Measurements from ENCODE around the gene RNLS.

Gene RNLS

GRCh38 chr10:88582806-88583583 is at the start of gene RNLS:
RNLS (minus strand) TSS chr10:88583318.
- peak; percentile 33 to 52 (median 51) for DNase-seq (ENCODE audit: low read depth in 3 of 3)

DNA sequence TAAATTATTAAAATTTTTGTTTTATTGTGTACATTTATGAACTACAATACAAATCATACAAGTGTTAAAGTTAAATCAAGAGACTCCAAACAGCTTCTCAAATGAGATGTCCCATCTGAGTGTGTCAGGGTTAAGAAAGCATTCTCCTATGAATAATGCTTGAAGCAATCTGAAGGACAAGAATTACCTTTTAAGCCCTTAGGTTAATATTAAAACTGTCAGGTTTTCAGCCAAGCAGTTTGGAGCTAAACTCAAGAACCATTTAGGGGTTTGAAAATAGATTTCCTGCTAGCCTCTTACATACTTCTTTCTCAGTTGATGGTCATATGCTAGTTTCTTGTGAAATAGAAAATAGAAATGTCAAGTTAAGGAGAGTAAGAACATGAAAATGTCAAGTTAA is 41.7 kb upstream of the RNLS start:
- DNase-seq (ENCODE audit: low read depth in 3 of 3) = no peak

DNA sequence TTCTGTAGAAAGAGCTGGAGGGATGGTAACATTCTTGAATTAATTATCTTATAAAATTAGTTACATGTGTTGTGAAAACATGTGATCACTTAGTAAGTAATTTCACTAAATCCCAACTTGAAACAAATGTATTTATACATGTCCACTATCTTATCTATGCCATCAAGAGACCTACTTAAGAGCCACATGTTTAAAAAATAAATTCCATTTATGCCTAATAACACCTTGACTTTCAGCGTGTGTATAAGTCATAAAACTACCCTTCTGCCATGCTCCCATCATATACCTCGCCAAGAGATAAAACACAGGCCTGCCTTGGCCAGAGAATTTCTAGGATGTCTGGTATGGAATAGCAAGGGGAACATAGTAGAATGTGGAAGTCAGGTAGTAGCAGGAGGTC is 40.7 kb upstream of the RNLS start:
- DNase-seq (ENCODE audit: low read depth in 3 of 3) = no peak

GRCh38 chr10:88620441-88620840 is 37.3 kb upstream of the RNLS start:
- DNase-seq (ENCODE audit: low read depth in 3 of 3) = no peak

GRCh38 chr10:88618496-88618895 is 35.4 kb upstream of the RNLS start:
- DNase-seq (ENCODE audit: low read depth in 3 of 3) = no peak

DNA sequence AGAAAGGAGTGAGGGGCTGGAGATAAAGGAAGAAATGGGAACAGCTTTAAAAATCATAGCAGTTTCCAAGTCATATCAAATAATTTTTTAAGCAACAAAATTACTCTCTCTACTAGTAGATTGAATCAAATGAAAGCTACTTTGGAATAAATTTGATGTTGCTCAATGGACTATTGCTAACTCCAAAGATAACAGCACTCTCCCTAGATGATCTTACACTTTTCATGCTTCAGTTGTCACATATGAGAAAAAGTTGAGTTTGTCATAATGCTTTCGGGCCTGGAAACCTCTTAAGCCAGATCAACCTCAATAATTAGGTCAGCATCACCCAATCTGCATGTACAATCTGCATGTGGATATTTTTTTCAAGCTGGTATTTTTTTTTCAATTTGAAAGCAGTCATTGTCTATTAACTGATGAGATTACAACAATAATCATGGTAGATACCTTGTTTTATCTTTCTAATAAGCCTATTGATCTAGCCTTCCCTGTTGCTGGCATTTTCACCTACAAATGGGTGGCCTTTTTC is 34.7 kb upstream of the RNLS start:
- no peak for DNase-seq (ENCODE audit: low read depth in 3 of 3)

- DNase-seq (ENCODE audit: low read depth in 3 of 3) = no peak
These were observed 33.3 kb upstream of the RNLS start for GRCh38 chr10:88616250-88616977.

GRCh38 chr10:88608780-88609179 is 25.7 kb upstream of the RNLS start:
- DNase-seq (ENCODE audit: low read depth in 3 of 3) = no peak

DNA sequence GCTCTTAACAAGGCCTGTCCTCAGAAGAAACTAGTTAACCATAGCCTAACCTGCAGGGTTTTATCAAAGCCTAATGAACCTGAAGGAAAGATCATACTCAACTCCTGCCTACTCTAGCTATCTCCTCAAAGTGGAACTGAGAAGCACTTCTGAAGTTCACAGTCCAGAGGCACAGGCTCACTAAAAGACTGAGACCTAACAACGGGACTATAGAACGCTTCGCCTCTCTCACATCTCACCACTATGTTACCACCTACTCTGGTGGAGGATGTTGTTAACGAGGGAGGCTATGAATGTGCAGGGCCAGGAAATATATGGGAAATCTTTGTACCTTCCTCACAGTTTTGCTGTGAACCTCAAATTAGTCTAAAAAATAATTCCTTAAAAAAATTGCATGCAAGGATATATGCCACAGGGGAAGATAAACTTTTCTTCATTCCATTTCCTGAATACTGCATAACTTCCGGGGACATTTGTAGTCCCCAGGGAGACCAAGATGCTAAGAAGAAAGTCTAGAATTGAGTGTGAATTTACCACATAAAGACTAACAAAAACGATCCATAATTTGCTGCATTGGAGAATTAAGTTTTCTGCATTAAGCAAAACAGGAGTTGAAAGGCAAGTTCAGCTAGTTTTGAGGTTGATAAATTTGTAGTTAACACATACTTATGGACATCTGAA is 25.1 kb upstream of the RNLS start:
- DNase-seq (ENCODE audit: low read depth in 3 of 3) = no peak

DNA sequence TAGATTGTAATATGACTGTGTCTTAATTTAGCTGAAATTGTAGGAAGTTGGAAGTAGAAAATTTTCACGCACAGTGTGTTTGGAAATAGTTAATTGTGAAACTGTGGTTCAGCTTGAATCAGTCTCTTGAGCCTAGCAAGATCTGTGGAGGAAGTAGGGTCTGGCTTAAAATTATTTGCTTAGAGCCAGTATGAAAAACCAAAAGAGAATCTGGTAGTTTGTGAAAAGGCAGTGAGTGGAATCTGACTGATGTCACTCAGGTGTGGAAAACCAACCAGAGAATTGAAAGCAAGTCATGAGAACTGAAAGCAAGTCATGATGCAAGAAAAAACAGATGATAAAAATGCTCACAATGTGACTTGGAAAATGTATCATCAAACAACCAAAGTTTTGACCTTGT is 14.9 kb upstream of the RNLS start:
- DNase-seq (ENCODE audit: low read depth in 3 of 3) = no peak

GRCh38 chr10:88594482-88594881 is 11.4 kb upstream of the RNLS start:
- DNase-seq (ENCODE audit: low read depth in 3 of 3) = no peak

GRCh38 chr10:88592906-88593305 is 9.8 kb upstream of the RNLS start:
- no peak for DNase-seq (ENCODE audit: low read depth in 3 of 3)

GRCh38 chr10:88592381-88592780 is 9.3 kb upstream of the RNLS start:
- no peak for DNase-seq (ENCODE audit: low read depth in 3 of 3)

- DNase-seq (ENCODE audit: low read depth in 3 of 3) = no peak
These were observed 3.3 kb upstream of the RNLS start, which contains the start of gene LIPJ for GRCh38 chr10:88586462-88586861. LIPJ (plus strand) TSS chr10:88586762; CDS start chr10:88590688, 3,926 bp downstream.

GRCh38 chr10:88583584-88583957 is 453 bp upstream of the RNLS start:
- DNase-seq (ENCODE audit: low read depth in 3 of 3) = no peak

DNA sequence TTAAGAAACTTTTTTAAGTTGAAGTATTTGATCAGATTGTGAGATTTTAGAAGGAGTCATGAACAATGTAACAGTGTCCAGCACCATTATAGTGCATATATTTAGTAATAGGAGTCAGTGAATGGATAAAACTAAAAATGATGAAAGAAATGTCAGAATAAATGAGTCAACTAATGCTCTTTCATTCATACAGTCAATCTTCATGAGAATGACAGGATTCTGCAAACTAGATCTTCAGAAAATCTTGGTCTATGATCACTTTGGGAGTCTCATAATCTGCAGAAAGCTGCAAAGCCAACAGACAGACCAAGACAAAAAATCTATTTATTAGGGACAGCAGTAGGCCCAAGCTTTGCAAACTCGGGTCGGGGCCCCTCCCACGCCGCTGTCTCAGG is 710 bp downstream of the RNLS start:
- no peak for DNase-seq (ENCODE audit: low read depth in 3 of 3)

DNA sequence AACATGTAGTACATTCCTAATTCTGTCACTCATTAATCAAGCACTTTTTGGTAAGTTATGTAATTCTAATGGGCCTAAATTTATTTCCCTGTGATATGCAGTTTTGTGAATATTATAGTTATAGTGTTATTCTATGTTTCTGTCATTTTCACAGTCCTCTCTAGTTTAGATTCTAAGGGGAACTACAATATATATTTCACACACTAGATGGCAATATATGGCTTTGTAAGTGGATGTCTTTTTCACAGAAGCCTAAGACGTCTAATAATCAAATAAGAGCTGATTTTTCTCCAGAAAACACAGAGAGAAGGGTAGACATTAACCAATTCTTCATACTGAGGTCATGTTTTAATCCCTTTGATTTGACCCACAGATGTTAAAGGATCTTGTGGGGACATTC is 18.0 kb downstream of the RNLS start:
- no peak for DNase-seq (ENCODE audit: low read depth in 3 of 3)

DNA sequence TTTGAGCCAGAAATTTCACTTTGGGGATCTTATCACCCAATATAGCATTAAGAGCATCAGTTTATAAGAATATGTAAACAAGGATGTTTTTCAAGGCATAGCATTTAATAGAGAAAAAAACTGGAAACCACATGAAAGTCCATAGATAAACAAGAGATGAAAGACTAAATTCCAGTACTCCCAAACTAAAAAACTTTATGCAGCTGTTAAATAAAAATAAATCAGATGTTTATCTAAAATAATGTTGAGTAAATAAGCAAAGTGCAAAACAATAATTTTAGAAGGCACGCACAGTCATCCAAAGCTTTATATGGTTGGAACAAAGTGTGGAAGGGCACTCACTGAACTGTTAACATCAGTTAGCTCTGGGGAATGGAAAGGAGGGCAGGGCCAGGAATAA is 21.0 kb downstream of the RNLS start:
- no peak for DNase-seq (ENCODE audit: low read depth in 3 of 3)

DNA sequence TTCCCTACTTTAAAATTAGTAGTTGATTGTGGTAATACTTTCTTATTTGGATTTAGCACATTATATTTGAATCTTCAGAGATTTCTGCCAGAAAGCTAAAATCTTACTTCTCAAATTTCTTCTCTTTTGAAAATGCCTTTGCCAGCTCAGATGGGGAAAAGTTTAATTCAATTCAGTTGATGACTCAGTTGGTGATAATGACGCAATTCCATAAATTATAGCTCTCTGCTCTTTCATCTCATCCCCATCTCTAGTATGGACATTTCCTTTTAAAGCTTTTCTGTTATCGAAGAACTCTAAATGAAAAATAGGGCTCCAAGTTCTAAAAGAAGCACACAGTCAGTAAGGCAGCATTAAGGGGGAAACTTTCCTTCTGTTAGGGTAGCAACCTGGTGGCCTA is 25.5 kb downstream of the RNLS start:
- DNase-seq (ENCODE audit: low read depth in 3 of 3) = no peak

GRCh38 chr10:88557256-88557655 is 25.9 kb downstream of the RNLS start:
- no peak for DNase-seq (ENCODE audit: low read depth in 3 of 3)

DNA sequence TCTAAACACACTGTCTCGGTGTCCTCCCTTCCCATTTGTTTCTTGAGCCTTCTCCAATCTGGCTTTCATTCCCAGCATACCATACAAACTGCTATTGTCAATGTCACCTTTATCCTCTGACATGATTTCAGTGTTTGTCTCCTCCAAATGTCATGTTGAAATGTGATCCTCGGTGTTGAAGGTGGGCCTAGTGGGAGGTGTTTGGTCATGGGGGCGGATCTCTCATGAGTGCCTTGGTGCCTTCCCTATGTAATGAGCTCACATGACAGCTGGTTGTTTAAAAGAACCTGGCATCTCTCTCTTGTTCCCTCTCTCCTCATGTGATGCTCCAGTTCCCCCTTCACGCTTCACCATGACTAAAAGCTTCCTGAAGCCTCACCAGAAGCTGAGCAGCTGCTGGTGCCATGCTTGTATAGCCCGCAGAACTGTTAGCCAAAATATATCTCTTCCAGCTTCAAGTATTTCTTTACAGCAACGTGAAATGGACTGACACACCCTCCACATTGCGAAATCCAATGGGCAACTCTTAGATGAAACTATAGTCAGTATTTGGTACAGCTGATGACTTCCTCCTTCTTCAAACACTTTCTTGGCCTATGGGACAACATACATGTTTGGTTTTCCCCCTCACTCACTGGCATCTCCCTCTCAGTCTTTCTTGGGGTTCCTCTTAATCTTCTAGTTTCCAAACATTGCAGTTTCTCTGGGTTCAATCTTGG is 27.8 kb downstream of the RNLS start:
- DNase-seq (ENCODE audit: low read depth in 3 of 3) = no peak
